ENCODE results near the gene VAC14. TPM values are rescaled to one million over a fixed set of nuclear protein-coding genes. Genes with fewer than 3 reads are reported as not detected.
"Not testable (repeated sequence)": the region's sequence is repeated elsewhere in the genome, so short reads cannot be mapped to it uniquely, and the experiment has no call there.

VAC14 gene
- total and polyA plus RNA-seq, 4 experiments from 2014 or later = 30.0 to 41.8 (median 39.2) TPM

DNA sequence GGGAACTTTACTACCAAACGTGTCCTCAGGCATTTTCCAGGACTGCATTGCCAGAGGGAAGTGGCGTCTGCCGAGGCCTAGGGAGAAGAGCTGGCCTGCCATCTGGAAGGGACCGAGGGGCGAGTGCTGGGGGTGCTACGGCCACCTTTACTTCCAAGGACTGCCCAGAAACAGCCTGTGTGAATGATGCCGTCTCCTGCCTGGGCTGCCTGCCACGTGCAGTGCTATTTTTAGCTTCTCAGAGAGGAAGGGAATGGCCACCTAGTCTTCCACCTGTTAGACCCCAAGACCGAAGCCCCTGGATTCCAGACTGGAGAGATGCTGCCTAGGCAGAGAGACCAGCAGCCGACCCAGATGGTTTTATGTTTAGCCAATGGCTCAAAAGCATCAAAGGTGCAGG is 57.2 kb downstream of the VAC14 start:
- Histone ChIP-seq H3K36me3 (ENCODE audit: insufficient read depth, low read length) (peaks cover 12% of the 10 kb centered on the region), H3K27me3 (ENCODE audit: insufficient read depth, low read length) (no peaks in the 10 kb centered on the region), H3K27ac (ENCODE audit: low read depth, low read length) (no peak overlapping the region), H3K4me1 (ENCODE audit: insufficient read depth, low read length) (peaks cover 17% of the 10 kb centered on the region), H3K4me3 (ENCODE audit: low read length in 2 of 2) (no peak overlapping the region), H3K9me3 (ENCODE audit: control insufficient read depth in 1 of 2, low read length in 2 of 2) (no peaks in the 10 kb centered on the region)
- Mint-ChIP-seq H3K27ac (peak overlapping the region in 2 of 7 donors; percentile 29 to 30), H3K27me3 (no peaks in the 10 kb centered on the region), H3K4me3 (no peak overlapping the region), H3K9me3 (peaks cover 0 to 4% (median 0%) of the 10 kb centered on the region in 8 donors), H3K4me1 (peaks cover 13 to 36% (median 15%) of the 10 kb centered on the region in 4 donors), H3K36me3 (peaks cover 41 to 54% of the 10 kb centered on the region in 2 donors)
- no peak for DNase-seq
- intact Hi-C loops (cut with micrococcal nuclease) = no loop called here
- POLR2A ChIA-PET (ENCODE audit: partially characterized antibody) = no interaction called here
- CTCF ChIA-PET (ENCODE audit: partially characterized antibody) = interaction anchor here (1.2 kb wide), 1 partner anchor 28 kb away, joined by 3 read pairs; no protein-coding TSS in a partner anchor

DNA sequence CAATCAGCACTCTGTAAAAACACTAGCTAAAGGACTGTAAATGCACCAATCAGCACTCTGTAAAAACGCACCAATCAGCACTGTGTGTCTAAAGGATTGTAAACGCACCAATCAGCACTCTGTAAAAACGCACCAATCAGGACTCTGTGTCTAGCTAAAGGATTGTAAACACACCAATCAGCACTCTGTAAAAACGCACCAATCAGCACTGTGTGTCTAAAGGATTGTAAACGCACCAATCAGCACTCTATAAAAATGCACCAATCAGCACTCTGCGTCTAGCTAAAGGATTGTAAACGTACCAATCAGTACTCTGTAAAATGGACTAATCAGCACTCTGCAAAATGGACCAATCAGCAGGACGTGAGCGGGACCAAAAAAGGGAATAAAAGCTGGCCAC is 58.0 kb downstream of the VAC14 start:
- POLR2A ChIA-PET (ENCODE audit: partially characterized antibody); H3K27me3 ChIP-seq (ENCODE audit: insufficient read depth, low read length); H3K9me3 Mint-ChIP-seq; H3K27me3 Mint-ChIP-seq; H3K4me3 Mint-ChIP-seq; H3K27ac ChIP-seq (ENCODE audit: low read depth, low read length); H3K4me3 ChIP-seq (ENCODE audit: low read length in 2 of 2); H3K27ac Mint-ChIP-seq; intact Hi-C loops (cut with micrococcal nuclease); H3K9me3 ChIP-seq (ENCODE audit: control insufficient read depth in 1 of 2, low read length in 2 of 2); DNase-seq: not testable (repeated sequence)
- CTCF ChIA-PET (ENCODE audit: partially characterized antibody) = interaction anchor here (1.2 kb wide), 1 partner anchor 29 kb away, joined by 3 read pairs; no protein-coding TSS in a partner anchor
- H3K36me3 ChIP-seq (ENCODE audit: insufficient read depth, low read length) = peaks cover 12% of the 10 kb centered on the region
- Mint-ChIP-seq H3K4me1 (peaks cover 14 to 36% (median 18%) of the 10 kb centered on the region in 4 donors), H3K36me3 (peaks cover 40 to 53% of the 10 kb centered on the region in 2 donors)
- H3K4me1 ChIP-seq (ENCODE audit: insufficient read depth, low read length) = peaks cover 22% of the 10 kb centered on the region

DNA sequence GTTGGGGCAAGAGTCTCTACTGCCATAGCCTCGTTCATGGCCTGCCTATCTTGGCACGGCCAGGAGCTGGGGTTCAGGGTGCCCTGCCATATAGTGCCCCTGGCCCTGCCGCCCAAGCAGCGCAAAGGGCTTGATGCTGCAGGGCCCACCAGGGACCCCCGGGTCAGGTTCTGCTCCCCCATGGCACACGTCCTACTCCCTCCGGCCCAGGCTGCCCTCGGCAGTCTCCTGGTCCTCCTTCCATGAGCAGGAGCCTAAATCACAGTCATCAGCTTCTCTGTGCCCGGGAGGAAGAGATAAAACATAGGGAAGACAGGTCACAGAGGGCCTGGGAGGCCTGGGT is 59.2 kb downstream of the VAC14 start:
- peaks cover 40 to 54% of the 10 kb centered on the region in 2 donors for H3K36me3 Mint-ChIP-seq
- no peak overlapping the region for H3K4me3 Mint-ChIP-seq
- Histone ChIP-seq H3K36me3 (ENCODE audit: insufficient read depth, low read length) (peaks cover 12% of the 10 kb centered on the region), H3K4me1 (ENCODE audit: insufficient read depth, low read length) (peaks cover 22% of the 10 kb centered on the region), H3K9me3 (ENCODE audit: control insufficient read depth in 1 of 2, low read length in 2 of 2) (no peaks in the 10 kb centered on the region), H3K27me3 (ENCODE audit: insufficient read depth, low read length) (no peaks in the 10 kb centered on the region), H3K27ac (ENCODE audit: low read depth, low read length) (no peak overlapping the region), H3K4me3 (ENCODE audit: low read length in 2 of 2) (no peak overlapping the region)
- peaks cover 14 to 35% (median 21%) of the 10 kb centered on the region in 4 donors for H3K4me1 Mint-ChIP-seq
- DNase-seq = no peak
- peaks cover 0 to 4% (median 0%) of the 10 kb centered on the region in 8 donors for H3K9me3 Mint-ChIP-seq
- ChIA-PET CTCF (ENCODE audit: partially characterized antibody) (no interaction called here), POLR2A (ENCODE audit: partially characterized antibody) (no interaction called here)
- peak overlapping the region in 1 of 7 donors; percentile 75 for H3K27ac Mint-ChIP-seq
- H3K27me3 Mint-ChIP-seq = no peaks in the 10 kb centered on the region
- intact Hi-C loops (cut with micrococcal nuclease) = no loop called here

DNA sequence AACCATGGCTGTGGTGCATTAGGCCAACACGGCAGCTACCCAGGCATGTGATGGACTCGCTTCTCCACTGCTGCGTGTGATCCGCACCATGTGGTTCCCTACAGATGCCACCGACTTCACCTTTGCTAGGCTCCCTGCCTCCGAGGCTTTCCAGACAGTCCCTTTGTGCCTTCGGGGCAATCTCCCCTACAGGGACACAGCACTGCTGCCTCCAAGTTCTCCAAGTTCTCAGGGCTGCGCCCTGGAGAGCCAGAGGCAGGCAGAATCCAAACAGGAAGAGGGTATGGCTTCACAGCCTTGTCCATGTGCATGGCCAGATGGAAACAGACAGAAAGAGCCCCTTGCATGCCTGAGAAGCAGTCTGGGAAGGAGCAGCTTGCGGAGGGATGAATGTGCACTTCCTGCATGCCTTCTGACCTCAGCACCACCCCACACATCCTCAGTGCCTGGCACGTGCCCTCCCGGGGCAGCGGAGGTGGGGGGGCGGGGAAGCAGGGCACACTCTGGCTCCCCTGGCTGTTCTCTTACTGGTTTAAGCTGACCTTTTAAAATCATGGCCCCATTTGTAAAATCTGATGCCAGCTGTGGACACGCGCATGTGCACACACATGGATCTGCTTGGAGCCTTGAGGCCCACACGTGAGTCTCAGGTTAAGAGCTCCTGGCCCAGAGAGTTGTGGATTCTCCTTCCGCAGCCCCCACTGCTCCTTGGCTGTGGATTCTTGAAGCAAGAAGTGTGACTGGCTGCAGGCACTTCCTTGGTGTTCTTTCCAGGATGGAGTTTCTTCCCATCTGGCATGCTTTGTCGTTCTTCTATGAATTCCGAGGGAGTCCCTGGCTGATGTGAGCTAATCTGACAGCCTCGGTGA is 59.8 kb downstream of the VAC14 start:
- no peak overlapping the region for H3K4me3 ChIP-seq (ENCODE audit: low read length in 2 of 2)
- H3K4me1 ChIP-seq (ENCODE audit: insufficient read depth, low read length) = peaks cover 22% of the 10 kb centered on the region
- Mint-ChIP-seq H3K27me3 (no peaks in the 10 kb centered on the region), H3K27ac (peak overlapping the region in 2 of 7 donors; percentile 66 to 75), H3K4me1 (peaks cover 15 to 29% (median 21%) of the 10 kb centered on the region in 4 donors), H3K4me3 (no peak overlapping the region), H3K36me3 (peaks cover 38 to 53% of the 10 kb centered on the region in 2 donors), H3K9me3 (peaks cover 0 to 4% (median 0%) of the 10 kb centered on the region in 8 donors)
- no peak for DNase-seq
- ChIA-PET POLR2A (ENCODE audit: partially characterized antibody) (no interaction called here), CTCF (ENCODE audit: partially characterized antibody) (no interaction called here)
- H3K27me3 ChIP-seq (ENCODE audit: insufficient read depth, low read length) = no peaks in the 10 kb centered on the region
- H3K36me3 ChIP-seq (ENCODE audit: insufficient read depth, low read length) = peaks cover 12% of the 10 kb centered on the region
- intact Hi-C loops (cut with micrococcal nuclease) = no loop called here
- no peak overlapping the region for H3K27ac ChIP-seq (ENCODE audit: low read depth, low read length)
- H3K9me3 ChIP-seq (ENCODE audit: control insufficient read depth in 1 of 2, low read length in 2 of 2) = no peaks in the 10 kb centered on the region

DNA sequence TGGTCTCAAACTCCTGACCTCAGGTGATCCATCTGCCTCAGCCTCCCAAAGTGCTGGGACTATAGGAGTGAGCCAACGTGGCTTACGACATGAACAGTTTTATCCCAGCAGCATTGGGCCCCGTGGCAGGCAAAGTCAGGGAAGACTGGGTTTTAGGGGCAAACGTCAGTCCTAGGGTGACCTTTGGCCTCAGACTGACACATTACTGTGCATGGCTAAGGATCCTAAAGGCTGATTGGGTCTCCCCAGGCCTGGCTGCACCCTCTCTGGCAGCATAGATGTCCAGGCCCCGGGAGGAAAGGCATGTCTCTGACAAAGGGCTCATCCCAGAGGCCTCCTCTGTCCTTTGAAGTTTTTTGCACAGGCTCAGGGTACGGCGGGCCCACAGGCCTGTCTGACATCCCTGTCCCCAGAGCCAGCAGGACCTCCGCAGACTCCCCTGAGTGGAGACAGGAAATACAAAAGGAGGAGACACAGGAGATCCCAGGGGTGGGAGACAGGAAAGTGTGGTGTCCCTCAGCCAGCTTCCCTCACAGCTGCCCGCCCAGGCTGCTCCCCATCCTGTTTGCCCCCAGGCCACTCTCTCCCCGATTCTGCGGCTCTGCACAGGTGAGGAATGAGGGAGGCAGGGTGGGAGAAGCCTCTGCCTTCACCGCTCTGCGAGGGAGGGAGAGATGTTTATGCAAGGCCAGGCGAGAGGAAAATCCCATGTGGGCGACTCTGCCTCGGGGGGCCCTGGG is 60.6 kb downstream of the VAC14 start:
- ChIA-PET POLR2A (ENCODE audit: partially characterized antibody) (no interaction called here), CTCF (ENCODE audit: partially characterized antibody) (no interaction called here)
- no peak overlapping the region for H3K4me3 Mint-ChIP-seq
- H3K36me3 Mint-ChIP-seq = peaks cover 30 to 49% of the 10 kb centered on the region in 2 donors
- intact Hi-C loops (cut with micrococcal nuclease) = no loop called here
- H3K36me3 ChIP-seq (ENCODE audit: insufficient read depth, low read length) = peaks cover 12% of the 10 kb centered on the region
- H3K27ac ChIP-seq (ENCODE audit: low read depth, low read length) = no peak overlapping the region
- no peak overlapping the region for H3K4me3 ChIP-seq (ENCODE audit: low read length in 2 of 2)
- peaks cover 22% of the 10 kb centered on the region for H3K4me1 ChIP-seq (ENCODE audit: insufficient read depth, low read length)
- peaks cover 15 to 25% (median 21%) of the 10 kb centered on the region in 4 donors for H3K4me1 Mint-ChIP-seq
- H3K27ac Mint-ChIP-seq = peak overlapping the region in 2 of 7 donors; percentile 22 to 36
- DNase-seq = no peak
- H3K9me3 Mint-ChIP-seq = peaks cover 0 to 4% (median 0%) of the 10 kb centered on the region in 8 donors
- no peaks in the 10 kb centered on the region for H3K27me3 ChIP-seq (ENCODE audit: insufficient read depth, low read length)
- H3K27me3 Mint-ChIP-seq = no peaks in the 10 kb centered on the region
- no peaks in the 10 kb centered on the region for H3K9me3 ChIP-seq (ENCODE audit: control insufficient read depth in 1 of 2, low read length in 2 of 2)

DNA sequence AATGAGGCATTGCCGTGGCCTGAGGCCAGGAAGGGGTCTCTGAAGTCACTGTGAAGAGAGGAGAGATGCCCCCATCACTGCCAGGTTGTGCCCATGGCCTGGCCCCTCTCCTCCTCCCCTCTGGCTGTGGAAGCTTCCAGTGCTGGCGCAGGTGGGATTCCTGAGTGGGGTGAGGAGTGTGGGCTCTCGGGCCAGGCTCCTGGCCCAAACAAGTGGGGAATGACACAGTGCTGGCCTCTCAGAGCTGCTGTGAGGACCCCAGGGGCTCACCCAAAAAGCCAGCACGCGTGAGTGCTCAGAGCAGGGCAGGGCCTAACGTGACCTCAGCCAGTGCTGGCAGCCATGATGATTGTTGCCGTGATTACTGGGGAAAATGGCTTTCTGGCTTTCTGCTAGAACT is 61.6 kb downstream of the VAC14 start:
- POLR2A ChIA-PET (ENCODE audit: partially characterized antibody) = interaction anchor here (0.6 kb wide), 2 partner anchors 9 to 17 kb away, joined by 3 to 4 read pairs; no protein-coding TSS in a partner anchor
- Mint-ChIP-seq H3K27me3 (no peaks in the 10 kb centered on the region), H3K36me3 (peaks cover 31 to 53% of the 10 kb centered on the region in 2 donors), H3K4me3 (no peak overlapping the region), H3K4me1 (peaks cover 15 to 30% (median 21%) of the 10 kb centered on the region in 4 donors), H3K9me3 (peaks cover 0 to 4% (median 0%) of the 10 kb centered on the region in 8 donors), H3K27ac (peak overlapping the region in 5 of 7 donors; percentile 61 to 95 (median 73))
- H3K36me3 ChIP-seq (ENCODE audit: insufficient read depth, low read length) = peaks cover 10% of the 10 kb centered on the region
- H3K4me3 ChIP-seq (ENCODE audit: low read length in 2 of 2) = no peak overlapping the region
- H3K27me3 ChIP-seq (ENCODE audit: insufficient read depth, low read length) = no peaks in the 10 kb centered on the region
- no peak for DNase-seq
- CTCF ChIA-PET (ENCODE audit: partially characterized antibody) = interaction anchor here (1.6 kb wide), 1 partner anchor 31 kb away, joined by 5 read pairs; no protein-coding TSS in a partner anchor
- no peak overlapping the region for H3K27ac ChIP-seq (ENCODE audit: low read depth, low read length)
- H3K4me1 ChIP-seq (ENCODE audit: insufficient read depth, low read length) = peaks cover 22% of the 10 kb centered on the region
- H3K9me3 ChIP-seq (ENCODE audit: control insufficient read depth in 1 of 2, low read length in 2 of 2) = no peaks in the 10 kb centered on the region
- intact Hi-C loops (cut with micrococcal nuclease) = loop anchor here (5.0 kb wide), 1 partner anchor 52 kb away; the partner anchor contains the start of gene MTSS2
